Vagina (tissue), 2 donors: ENCODE measurements around the gene ARHGAP26.

Source experiments
- CTCF ChIP-seq, 3 experiments: fragments of 450-650 bp in 2 of 3; fragments of 200-600 bp in 1 of 3; sonication (generic) in 1 of 3; IDR thresholded peaks; one replicate each; pipeline ENCODE4 v1.5.1; 2017 to 2019; ENCODE audit warnings: antibody characterized with exemption in 3 of 3, mild to moderate bottlenecking in 2 of 3, moderate library complexity in 2 of 3
- POLR2A ChIP-seq, 2 donors: fragments of 450-650 bp; IDR thresholded peaks; one replicate each; pipeline ENCODE4 v1.6.1; 2017; ENCODE audit warnings: antibody characterized with exemption in 2 of 2, mild to moderate bottlenecking in 2 of 2, moderate library complexity in 2 of 2

GRCh38 chr5:143145243-143146160, 375.3 kb downstream of the ARHGAP26 start:
- no peak for TF ChIP-seq POLR2A (IDR thresholded peaks at IDR 0.05)
- TF ChIP-seq CTCF (IDR thresholded peaks at IDR 0.05), result no peak
